Glomerular visceral epithelial cell (primary cell): ENCODE data around the gene CBFA2T3.

Experiments used
- DNase-seq: peaks from one replicate; pipeline ENCODE4 v3.0.0-alpha.2; 2016; ENCODE audit errors: extremely low spot score

The CBFA2T3 gene

GRCh38 chr16:88877564-88878289 is 99.3 kb downstream of the CBFA2T3 start:
- DNase-seq, result no peak

- no peak for DNase-seq
Observed at GRCh38 chr16:88876942-88877526, 100.0 kb downstream of the CBFA2T3 start.

- no peak for DNase-seq
Observed at GRCh38 chr16:88875703-88876234, 101.2 kb downstream of the CBFA2T3 start.

- no peak for DNase-seq
Observed at GRCh38 chr16:88874938-88875599, 101.9 kb downstream of the CBFA2T3 start.

GRCh38 chr16:88872650-88873331 is 104.2 kb downstream of the CBFA2T3 start:
- no peak for DNase-seq

- DNase-seq, result no peak
Observed at GRCh38 chr16:88871730-88872416, 105.1 kb downstream of the CBFA2T3 start.

GRCh38 chr16:88871349-88871702 is 105.7 kb downstream of the CBFA2T3 start:
- no peak for DNase-seq

DNA sequence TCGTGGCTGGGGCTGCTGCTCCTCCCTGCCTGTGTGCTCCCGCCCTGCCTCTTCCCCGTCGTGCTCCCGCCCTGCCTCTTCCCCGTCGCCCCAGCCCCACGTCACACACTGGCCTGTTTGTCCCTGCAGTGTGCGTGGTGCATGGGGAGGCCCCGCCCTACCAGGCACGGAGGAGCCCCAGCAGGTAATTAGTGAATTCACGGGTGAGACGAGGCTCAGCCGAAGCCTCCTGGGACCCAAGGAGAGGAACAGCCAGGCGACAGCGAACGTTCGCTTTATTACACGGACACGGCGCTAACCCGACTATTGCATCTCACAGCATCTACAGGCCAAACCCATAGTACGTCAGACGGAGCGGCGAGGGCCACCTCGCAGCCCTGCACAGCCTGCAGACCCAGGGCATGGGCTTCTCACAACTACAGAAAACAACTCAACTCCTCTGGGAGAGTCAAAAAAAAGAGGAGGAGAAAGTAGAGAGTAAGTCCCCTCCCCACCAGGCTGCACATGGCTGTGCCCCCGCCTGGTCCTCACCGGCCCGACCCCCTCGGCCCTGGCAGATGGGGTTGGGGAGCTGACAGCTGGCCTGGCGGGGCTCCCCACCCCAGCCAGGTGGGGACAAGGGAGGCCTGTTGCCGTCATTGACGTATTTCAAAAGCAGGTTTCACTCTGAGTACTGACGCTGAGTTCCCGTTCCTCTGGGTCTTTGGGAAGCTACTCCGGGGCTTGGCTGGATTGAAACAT is 106.2 kb downstream of the CBFA2T3 start:
- DNase-seq, result no peak

DNA sequence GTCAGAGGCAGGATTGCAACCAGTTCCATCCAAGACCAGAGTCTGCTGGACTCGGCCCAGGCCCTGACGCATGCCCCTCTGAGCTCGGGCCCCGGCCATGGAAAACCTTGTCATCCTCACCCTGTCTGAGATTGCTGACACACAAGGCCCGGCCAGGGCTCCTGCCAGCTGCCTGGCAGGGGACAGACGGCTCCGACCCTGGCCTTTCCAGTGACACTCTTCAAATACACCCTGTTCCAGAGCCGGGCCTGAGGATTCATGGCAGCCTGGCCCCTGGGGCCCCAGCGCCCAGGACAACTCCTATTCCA is 107.4 kb downstream of the CBFA2T3 start:
- DNase-seq, result no peak

DNA sequence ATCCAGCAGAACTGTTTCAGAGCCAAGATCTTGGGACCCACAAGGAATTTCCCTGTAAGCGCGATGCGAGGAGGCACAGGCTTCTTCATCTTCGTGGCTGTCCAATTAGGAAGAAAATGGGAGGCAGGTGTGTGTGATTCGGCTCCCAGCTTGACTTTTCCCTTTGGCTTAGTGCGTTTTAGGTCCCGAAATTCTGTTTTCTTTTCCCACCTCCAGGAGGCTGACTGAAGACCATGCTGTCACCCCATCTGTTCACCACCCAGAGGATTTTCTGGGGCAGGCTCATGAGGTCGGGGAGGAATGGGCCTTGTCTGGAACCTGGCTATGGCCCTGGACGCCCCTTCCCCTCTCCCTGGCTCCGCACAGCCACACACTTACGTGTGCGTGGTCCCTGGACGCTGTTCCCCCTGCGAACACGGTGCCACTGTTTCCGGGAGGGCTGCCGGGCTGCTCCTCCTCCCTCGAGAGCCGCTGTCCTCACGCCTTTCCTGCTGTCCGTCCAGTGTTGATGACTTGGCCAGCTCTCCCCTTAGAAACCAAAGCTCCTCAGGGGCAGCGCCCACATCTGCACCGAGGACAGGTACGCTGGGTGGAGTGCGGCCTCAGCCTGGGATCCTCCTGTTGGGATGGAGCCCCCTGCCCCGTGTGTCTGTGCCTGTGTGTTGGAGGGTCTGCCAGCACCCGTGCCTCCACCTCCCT is 107.9 kb downstream of the CBFA2T3 start:
- no peak for DNase-seq

- DNase-seq, result no peak
Observed at GRCh38 chr16:88867581-88868246, 109.3 kb downstream of the CBFA2T3 start.

DNA sequence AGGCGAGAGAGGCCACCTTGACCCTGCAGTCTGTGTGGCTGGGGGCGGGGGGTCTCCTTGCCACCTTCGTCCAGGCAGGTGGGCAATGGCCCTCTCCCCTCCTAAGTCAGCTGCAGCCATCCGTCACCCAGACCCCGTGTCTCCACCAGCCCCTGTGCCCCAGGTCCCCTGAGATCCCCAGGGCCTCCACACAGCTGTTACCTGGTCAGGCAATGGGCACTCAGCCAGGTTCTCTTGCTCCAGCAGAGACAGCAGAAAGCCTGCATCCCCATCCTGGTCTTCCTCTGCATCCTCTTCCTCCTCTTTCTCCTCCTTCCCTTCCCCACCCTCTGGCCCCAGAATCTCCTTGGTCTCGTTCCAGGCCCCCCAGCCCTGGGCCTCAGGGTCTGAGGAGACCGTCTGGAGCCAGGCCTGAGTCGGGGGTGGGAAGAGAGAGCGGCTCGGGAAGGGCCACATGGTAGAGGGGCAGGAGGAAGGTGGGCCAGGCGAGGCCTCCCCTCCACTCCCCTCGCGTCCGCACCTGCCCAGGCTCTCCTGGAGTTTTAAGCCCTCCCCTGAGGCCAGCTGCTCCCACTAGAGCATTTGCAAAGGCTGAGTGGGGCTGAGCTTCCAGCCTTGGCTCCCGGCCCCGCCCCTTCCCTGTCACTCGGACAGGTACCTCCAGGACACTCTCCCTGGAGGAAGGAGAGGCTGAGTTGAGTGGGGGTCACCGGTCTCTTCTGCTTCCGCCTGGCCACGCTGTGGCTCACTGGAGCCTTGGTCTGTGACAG is 110.7 kb downstream of the CBFA2T3 start, which contains the start of gene PABPN1L:
TSS of gene PABPN1L (minus strand) at position 510 of the 770 bp plus-strand sequence. CDS start at position 456, 54 bp downstream.
- no peak for DNase-seq

DNA sequence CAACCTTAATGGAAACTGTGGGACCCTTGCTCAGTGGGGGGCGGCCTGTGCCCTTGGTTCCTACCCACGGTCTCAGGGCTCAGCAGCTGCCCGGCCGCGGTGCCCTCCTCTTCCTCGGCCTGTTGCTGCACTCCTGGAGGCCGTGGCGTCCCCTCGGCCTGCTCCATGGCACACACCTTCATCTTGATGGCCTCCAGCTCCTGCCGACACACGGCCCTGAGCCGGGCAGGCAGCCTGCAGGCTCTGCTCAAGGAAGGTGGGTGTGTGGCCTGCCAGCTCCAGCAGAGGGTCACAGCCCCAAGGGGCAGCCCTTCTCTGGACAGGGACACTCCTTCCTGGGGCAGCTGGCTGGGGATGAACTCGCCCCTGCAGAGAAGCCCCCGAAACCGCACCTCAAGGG is 111.3 kb downstream of the CBFA2T3 start:
- no peak for DNase-seq

DNA sequence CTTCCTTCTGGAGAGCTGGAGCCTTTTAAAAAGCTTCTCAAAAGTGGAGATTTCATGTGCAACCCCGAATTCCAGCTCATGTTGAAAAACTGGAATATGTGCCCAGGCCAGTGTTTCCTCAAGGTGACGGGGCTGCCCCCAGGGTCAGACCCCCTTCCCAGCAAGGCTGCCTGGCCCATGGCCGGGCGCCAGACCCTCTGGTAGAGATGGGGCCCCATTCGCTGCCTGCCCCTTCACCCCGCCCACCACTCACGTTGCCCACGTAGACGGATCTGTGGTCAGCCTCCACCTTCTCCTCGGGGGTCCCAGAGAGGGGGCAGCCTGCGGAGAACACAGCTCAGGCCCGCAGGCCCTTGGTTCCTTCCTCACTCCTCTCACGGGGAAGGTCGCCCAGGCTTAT is 111.7 kb downstream of the CBFA2T3 start:
- DNase-seq, result no peak

GRCh38 chr16:88864521-88864920 is 112.5 kb downstream of the CBFA2T3 start:
- DNase-seq, result no peak

DNA sequence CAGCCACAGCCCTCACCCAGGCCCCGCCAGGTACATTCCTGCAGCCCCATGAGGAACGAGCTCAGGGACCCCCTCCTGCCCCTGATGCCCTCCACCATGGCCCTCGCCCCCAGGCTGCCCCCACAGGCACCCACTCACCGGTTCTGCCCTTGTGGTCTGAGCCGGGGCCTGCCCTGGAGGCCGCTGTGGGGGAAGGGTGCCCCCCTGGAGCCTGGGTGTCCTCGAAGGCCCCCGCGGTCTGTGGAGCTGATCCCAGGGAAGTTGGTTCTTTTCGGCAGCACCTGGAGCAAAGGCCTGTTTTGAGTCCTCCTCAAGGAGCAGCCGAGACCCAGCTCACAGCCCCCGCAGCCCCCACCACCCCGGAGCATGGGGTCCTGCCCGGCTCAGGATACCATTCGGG is 112.9 kb downstream of the CBFA2T3 start:
- no peak for DNase-seq

- DNase-seq, result no peak
Observed at GRCh38 chr16:88863426-88863825, 113.6 kb downstream of the CBFA2T3 start.

GRCh38 chr16:88862968-88863367 is 114.0 kb downstream of the CBFA2T3 start:
- DNase-seq, result no peak

GRCh38 chr16:88861359-88861758 is 115.6 kb downstream of the CBFA2T3 start:
- no peak for DNase-seq
